Measurements from ENCODE around the gene RIC1. TPM values are rescaled to one million over a fixed set of nuclear protein-coding genes. Genes with fewer than 3 reads are reported as not detected.

RIC1 gene
- total and polyA plus RNA-seq, 2 of the 13 experiments (the other 11 are each of a cell fraction or from before 2014, with no cell fraction given), result 18.2 to 19.0 TPM

DNA sequence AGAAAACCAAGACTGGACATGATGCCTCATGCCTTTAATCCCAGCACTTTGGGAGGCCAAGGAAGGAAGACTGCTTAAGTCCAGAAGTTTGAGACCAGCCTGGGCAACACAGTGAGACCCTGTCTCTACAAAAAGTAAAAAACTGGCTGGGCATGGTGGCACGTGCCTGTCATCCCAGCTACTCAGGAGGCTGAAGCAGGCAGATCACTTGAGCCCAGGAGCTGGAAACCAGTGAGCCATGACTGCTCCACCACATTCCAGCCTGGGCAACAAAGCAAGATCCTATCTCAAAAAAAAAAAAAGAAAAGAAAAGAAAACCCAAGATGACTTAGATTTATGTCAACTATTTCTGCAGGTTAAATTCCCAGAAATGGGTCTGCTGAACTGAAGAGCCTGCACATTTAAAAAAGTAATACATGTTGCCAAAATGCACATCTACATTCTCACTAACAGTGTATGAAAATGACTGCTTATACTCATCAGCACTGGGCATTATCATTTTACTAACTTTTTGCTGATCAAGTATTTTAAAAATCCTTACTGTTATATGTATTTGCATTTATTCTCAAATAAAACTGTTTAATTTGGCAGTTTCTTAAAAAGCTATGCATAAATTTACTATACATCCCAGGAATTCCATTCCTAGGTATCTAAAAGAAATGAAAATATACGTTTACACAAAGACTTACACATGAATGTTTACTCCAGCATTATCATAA, 189.7 kb downstream of the RIC1 start:
- H3K4me1 ChIP-seq (ENCODE audit: insufficient read depth, low read length), result peaks cover 24% of the 10 kb centered on the region
- H3K79me2 ChIP-seq (ENCODE audit: insufficient read depth, low read length), result peaks cover 32% of the 10 kb centered on the region
- no peaks in the 10 kb centered on the region for H4K20me1 ChIP-seq (ENCODE audit: insufficient read depth, low read length)
- TF ChIP-seq, protein P1, sequence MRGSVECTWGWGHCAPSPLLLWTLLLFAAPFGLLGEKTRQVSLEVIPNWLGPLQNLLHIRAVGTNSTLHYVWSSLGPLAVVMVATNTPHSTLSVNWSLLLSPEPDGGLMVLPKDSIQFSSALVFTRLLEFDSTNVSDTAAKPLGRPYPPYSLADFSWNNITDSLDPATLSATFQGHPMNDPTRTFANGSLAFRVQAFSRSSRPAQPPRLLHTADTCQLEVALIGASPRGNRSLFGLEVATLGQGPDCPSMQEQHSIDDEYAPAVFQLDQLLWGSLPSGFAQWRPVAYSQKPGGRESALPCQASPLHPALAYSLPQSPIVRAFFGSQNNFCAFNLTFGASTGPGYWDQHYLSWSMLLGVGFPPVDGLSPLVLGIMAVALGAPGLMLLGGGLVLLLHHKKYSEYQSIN (CRISPR knock-in tag; IDR thresholded peaks at IDR 0.05; ENCODE audit: borderline replicate concordance), result no peak
- peak; percentile 13 to 54; a peak in 2 of 4 replicates for TF ChIP-seq MAFK (conservative IDR thresholded peaks at IDR 0.05 in 1 of 2, IDR thresholded peaks at IDR 0.05 in 1 of 2; ENCODE audit: low read length in 2 of 2)
- TF ChIP-seq ZNF121 (CRISPR knock-in tag; IDR thresholded peaks at IDR 0.05), result peak; percentile 69
- no peak for TF ChIP-seq ZNF567 (CRISPR knock-in tag; IDR thresholded peaks at IDR 0.05; ENCODE audit: borderline replicate concordance)
- TF ChIP-seq KLF6 (CRISPR knock-in tag; IDR thresholded peaks at IDR 0.05), result 0 out of 2 replicates have a peak, but pooled peaks have one; percentile 12
- no peaks in the 10 kb centered on the region for H3K9me3 ChIP-seq (ENCODE audit: low read length)
- over 99% methylated on average over 2 of the region's 2 CpGs for WGBS (ENCODE audit: low lambda C conversion rate)
- no peak overlapping the region for H2AFZ ChIP-seq (ENCODE audit: low read length)
- DNase-seq (ENCODE audit: low spot score) (no peak), FAIRE-seq (no peak), ATAC-seq (no peak)
- in situ Hi-C loops (cut with HindIII; ENCODE audit: extremely low pct_ligation_motif_present, low pct_unique_long_range_greater_than_20kb) (no loop called here), intact Hi-C loops (cut with micrococcal nuclease; ENCODE audit: unreplicated experiment) (no loop called here)
- H3K27me3 ChIP-seq (ENCODE audit: control insufficient read depth in 1 of 2, insufficient read depth in 2 of 2, low read length in 2 of 2), result no peaks in the 10 kb centered on the region
- no peak overlapping the region for H3K27ac ChIP-seq (ENCODE audit: extremely low read length, insufficient read depth, low read length)
- CTCF ChIA-PET (ENCODE audit: low intra/inter-chr PET ratio, low total read pairs), result no interaction called here
- peaks cover 8 to 48% of the 10 kb centered on the region in 2 experiments for H3K36me3 ChIP-seq (replicated peaks in 1 of 2; ENCODE audit: control insufficient read depth in 1 of 2, insufficient read depth in 2 of 2, low read length in 2 of 2)
- no peak overlapping the region for H3K4me2 ChIP-seq (ENCODE audit: low read depth, low read length)
- H3K4me3 ChIP-seq (replicated peaks in 1 of 3; ENCODE audit: insufficient read depth in 1 of 3, low read depth in 2 of 3, low read length in 3 of 3), result no peak overlapping the region
- no peak overlapping the region for H3K9ac ChIP-seq (ENCODE audit: insufficient read depth, low read depth, low read length)
- POLR2A ChIA-PET, result no interaction called here
- no TSS peak for BruUV-seq (replicated peaks)

- Histone ChIP-seq H3K79me2 (ENCODE audit: insufficient read depth, low read length) (peaks cover 29% of the 10 kb centered on the region), H3K36me3 (replicated peaks in 1 of 2; ENCODE audit: control insufficient read depth in 1 of 2, insufficient read depth in 2 of 2, low read length in 2 of 2) (peaks cover 9 to 50% of the 10 kb centered on the region in 2 experiments; a peak in 4 of 5 replicates), H3K4me3 (replicated peaks in 1 of 3; ENCODE audit: insufficient read depth in 1 of 3, low read depth in 2 of 3, low read length in 3 of 3) (no peak overlapping the region), H3K27ac (ENCODE audit: extremely low read length, insufficient read depth, low read length) (no peak overlapping the region), H4K20me1 (ENCODE audit: insufficient read depth, low read length) (no peaks in the 10 kb centered on the region), H3K27me3 (ENCODE audit: control insufficient read depth in 1 of 2, insufficient read depth in 2 of 2, low read length in 2 of 2) (no peaks in the 10 kb centered on the region), H3K9ac (ENCODE audit: insufficient read depth, low read depth, low read length) (no peak overlapping the region), H3K9me3 (ENCODE audit: low read length) (no peaks in the 10 kb centered on the region), H2AFZ (ENCODE audit: low read length) (no peak overlapping the region), H3K4me2 (ENCODE audit: low read depth, low read length) (no peak overlapping the region), H3K4me1 (ENCODE audit: insufficient read depth, low read length) (peaks cover 24% of the 10 kb centered on the region)
- WGBS (ENCODE audit: low lambda C conversion rate), result 96% methylated on average over 6 of the region's 6 CpGs
- ChIA-PET POLR2A (no interaction called here), CTCF (ENCODE audit: low intra/inter-chr PET ratio, low total read pairs) (no interaction called here)
- ATAC-seq, result no peak
- no peak for DNase-seq (ENCODE audit: low spot score)
- no peak for FAIRE-seq
- in situ Hi-C loops (cut with HindIII; ENCODE audit: extremely low pct_ligation_motif_present, low pct_unique_long_range_greater_than_20kb) (no loop called here), intact Hi-C loops (cut with micrococcal nuclease; ENCODE audit: unreplicated experiment) (no loop called here)
- BruUV-seq (replicated peaks), result no TSS peak
- TF ChIP-seq MBD4 (IDR thresholded peaks at IDR 0.05; ENCODE audit: borderline replicate concordance, low read length), result no peak
- TF ChIP-seq ZNF34 (CRISPR knock-in tag; IDR thresholded peaks at IDR 0.05; ENCODE audit: borderline replicate concordance), result no peak
- TF ChIP-seq RBAK (CRISPR knock-in tag; IDR thresholded peaks at IDR 0.05), result no peak
- no peak for TF ChIP-seq ISL2 (CRISPR knock-in tag; IDR thresholded peaks at IDR 0.05)
- TF ChIP-seq HMG20A (CRISPR knock-in tag; IDR thresholded peaks at IDR 0.05; ENCODE audit: borderline replicate concordance), result no peak
- TF ChIP-seq YY1 (IDR thresholded peaks at IDR 0.05; ENCODE audit: insufficient read depth, insufficient replicate concordance, low read depth, low read length), result no peak
- no peak for TF ChIP-seq SALL1 (CRISPR knock-in tag; IDR thresholded peaks at IDR 0.05)
- no peak for TF ChIP-seq ZNF260 (CRISPR knock-in tag; IDR thresholded peaks at IDR 0.05; ENCODE audit: borderline replicate concordance, low read depth)
- no peak for TF ChIP-seq ZNF782 (CRISPR knock-in tag; IDR thresholded peaks at IDR 0.05; ENCODE audit: borderline replicate concordance)
- TF ChIP-seq, protein P2, sequence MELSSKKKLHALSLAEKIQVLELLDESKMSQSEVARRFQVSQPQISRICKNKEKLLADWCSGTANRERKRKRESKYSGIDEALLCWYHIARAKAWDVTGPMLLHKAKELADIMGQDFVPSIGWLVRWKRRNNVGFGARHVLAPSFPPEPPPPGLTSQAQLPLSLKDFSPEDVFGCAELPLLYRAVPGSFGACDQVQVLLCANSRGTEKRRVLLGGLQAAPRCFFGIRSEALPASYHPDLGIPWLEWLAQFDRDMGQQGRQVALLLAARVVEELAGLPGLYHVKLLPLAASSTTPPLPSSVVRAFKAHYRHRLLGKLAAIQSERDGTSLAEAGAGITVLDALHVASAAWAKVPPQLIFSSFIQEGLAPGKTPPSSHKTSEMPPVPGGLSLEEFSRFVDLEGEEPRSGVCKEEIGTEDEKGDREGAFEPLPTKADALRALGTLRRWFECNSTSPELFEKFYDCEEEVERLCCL (CRISPR knock-in tag; IDR thresholded peaks at IDR 0.05; ENCODE audit: borderline replicate concordance), result no peak
Observed at GRCh38 chr9:5819174-5819573, 190.3 kb downstream of the RIC1 start.
